HepG2 (cell line): ENCODE measurements around the gene MTSS2. TPM values are rescaled to one million over a fixed set of nuclear protein-coding genes. Genes with fewer than 3 reads are reported as not detected.
A peak's percentile ranks its signal among the peaks of the same experiment; 100 is the strongest.

Experiments used
- ARID2 ChIP-seq: sonication (generic); formaldehyde crosslinking; IDR thresholded peaks from 2 replicates; pipeline ENCODE4 v1.8.1; 2022; ENCODE audit warnings: mild to moderate bottlenecking, missing genetic modification reagents, borderline replicate concordance
- BORCS8-MEF2B ChIP-seq: sonication (generic); formaldehyde crosslinking; IDR thresholded peaks from 2 replicates; pipeline ENCODE4 v1.8.0; 2022; ENCODE audit warnings: mild to moderate bottlenecking, missing genetic modification reagents
- DZIP1 ChIP-seq: sonication (generic); formaldehyde crosslinking; IDR thresholded peaks from 2 replicates; pipeline ENCODE4 v1.5.0; 2020; ENCODE audit warnings: mild to moderate bottlenecking, missing genetic modification reagents
- FOXO1 ChIP-seq: sonication (generic); formaldehyde crosslinking; IDR thresholded peaks from 2 replicates; pipeline ENCODE4 v1.4.0; 2020; ENCODE audit warnings: missing genetic modification reagents
- MAF1 ChIP-seq: sonication (generic); formaldehyde crosslinking; IDR thresholded peaks from 2 replicates; pipeline ENCODE4 v1.5.0; 2020; ENCODE audit warnings: missing genetic modification reagents, borderline replicate concordance
- NR2F2 ChIP-seq: IDR thresholded peaks from 2 replicates; pipeline ENCODE4 v1.6.1; 2012; ENCODE audit warnings: low read depth, inconsistent platforms, borderline replicate concordance
- PTBP1 ChIP-seq: fragments of 200-400 bp; formaldehyde crosslinking; IDR thresholded peaks from 2 replicates; pipeline ENCODE4 v1.6.1; 2018; ENCODE audit warnings: low read length, low read depth; ENCODE audit not compliant: poor library complexity, severe bottlenecking
- RAD21 ChIP-seq: fragments of 450-650 bp; formaldehyde crosslinking; IDR thresholded peaks from 2 replicates; pipeline ENCODE4 v1.5.0; 2020; ENCODE audit warnings: mild to moderate bottlenecking
- RERE ChIP-seq: IDR thresholded peaks from 2 replicates; pipeline ENCODE4 v1.6.1; 2016; ENCODE audit warnings: low read depth, missing genetic modification reagents, missing compliant biosample characterization
- ZFY ChIP-seq: sonication (generic); formaldehyde crosslinking; IDR thresholded peaks from 2 replicates; pipeline ENCODE4 v1.4.0; 2020; ENCODE audit warnings: missing genetic modification reagents
- ZNF235 ChIP-seq: sonication (generic); formaldehyde crosslinking; IDR thresholded peaks from 2 replicates; pipeline ENCODE4 v1.8.1; 2023; ENCODE audit warnings: mild to moderate bottlenecking, missing genetic modification reagents, borderline replicate concordance
- ZNF460 ChIP-seq: sonication (generic); formaldehyde crosslinking; IDR thresholded peaks from 2 replicates; pipeline ENCODE4 v1.5.1; 2020; ENCODE audit warnings: missing genetic modification reagents, mild to moderate bottlenecking, borderline replicate concordance
- ZNF850 ChIP-seq: sonication (generic); formaldehyde crosslinking; conservative IDR thresholded peaks from 2 replicates; pipeline ENCODE4 v1.9.0; 2021; ENCODE audit warnings: mild to moderate bottlenecking, missing genetic modification reagents
- polyA plus RNA-seq, 8 experiments: library from polyadenylated mRNA; depleted of rRNA in 3 of 8; stranded (reverse) in 7 of 8; unstranded in 1 of 8; fragments of >200 nt; fragmentation: Illumina TruSeq in 4 of 8; extraction: Trizol in 4 of 8; gene quantifications; 2 replicates each; pipeline versions ENCODE4 v1.2.1 to v1.2.3, GENCODE V29; 2011 to 2016; ENCODE audit warnings: low read depth in 4 of 8, missing spikeins in 1 of 8, mixed read lengths in 1 of 8; ENCODE audit not compliant: insufficient read depth in 1 of 8
- total RNA-seq, 5 experiments: library from RNA; depleted of rRNA; stranded (reverse); fragments of >200 nt; fragmentation: Illumina TruSeq; extraction: Trizol; gene quantifications; 2 replicates each; pipeline ENCODE4 v1.2.3, GENCODE V29; 2016; ENCODE audit warnings: low read depth in 1 of 5
- TF ChIP-seq, protein P1 (sequence below): sonication (generic); formaldehyde crosslinking; IDR thresholded peaks from 2 replicates; pipeline ENCODE4 v1.4.0; 2020; ENCODE audit warnings: mild to moderate bottlenecking, missing genetic modification reagents, borderline replicate concordance

Gene MTSS2
- total and polyA plus RNA-seq, 2 of the 13 experiments (the other 11 are each of a cell fraction or from before 2014, with no cell fraction given) = 132 to 242 TPM

GRCh38 chr16:70682239-70683145 lies 3.4 kb downstream of the MTSS2 start (continued):
- TF ChIP-seq DZIP1 (no peak), ZNF850 (CRISPR knock-in tag) (peak; percentile 66; the same call in 1 of the 2 replicates), ZNF460 (no peak), BORCS8-MEF2B (no peak), MAF1 (CRISPR knock-in tag) (no peak), PTBP1 (peak; percentile 63), NR2F2 (no peak), RAD21 (CRISPR knock-in tag) (peak; percentile 6; the same call in 1 of the 2 replicates), RERE (no peak), FOXO1 (CRISPR knock-in tag) (no peak), ARID2 (no peak), ZFY (CRISPR knock-in tag) (no peak), ZNF235 (CRISPR knock-in tag) (no peak)
- TF ChIP-seq, protein P1, sequence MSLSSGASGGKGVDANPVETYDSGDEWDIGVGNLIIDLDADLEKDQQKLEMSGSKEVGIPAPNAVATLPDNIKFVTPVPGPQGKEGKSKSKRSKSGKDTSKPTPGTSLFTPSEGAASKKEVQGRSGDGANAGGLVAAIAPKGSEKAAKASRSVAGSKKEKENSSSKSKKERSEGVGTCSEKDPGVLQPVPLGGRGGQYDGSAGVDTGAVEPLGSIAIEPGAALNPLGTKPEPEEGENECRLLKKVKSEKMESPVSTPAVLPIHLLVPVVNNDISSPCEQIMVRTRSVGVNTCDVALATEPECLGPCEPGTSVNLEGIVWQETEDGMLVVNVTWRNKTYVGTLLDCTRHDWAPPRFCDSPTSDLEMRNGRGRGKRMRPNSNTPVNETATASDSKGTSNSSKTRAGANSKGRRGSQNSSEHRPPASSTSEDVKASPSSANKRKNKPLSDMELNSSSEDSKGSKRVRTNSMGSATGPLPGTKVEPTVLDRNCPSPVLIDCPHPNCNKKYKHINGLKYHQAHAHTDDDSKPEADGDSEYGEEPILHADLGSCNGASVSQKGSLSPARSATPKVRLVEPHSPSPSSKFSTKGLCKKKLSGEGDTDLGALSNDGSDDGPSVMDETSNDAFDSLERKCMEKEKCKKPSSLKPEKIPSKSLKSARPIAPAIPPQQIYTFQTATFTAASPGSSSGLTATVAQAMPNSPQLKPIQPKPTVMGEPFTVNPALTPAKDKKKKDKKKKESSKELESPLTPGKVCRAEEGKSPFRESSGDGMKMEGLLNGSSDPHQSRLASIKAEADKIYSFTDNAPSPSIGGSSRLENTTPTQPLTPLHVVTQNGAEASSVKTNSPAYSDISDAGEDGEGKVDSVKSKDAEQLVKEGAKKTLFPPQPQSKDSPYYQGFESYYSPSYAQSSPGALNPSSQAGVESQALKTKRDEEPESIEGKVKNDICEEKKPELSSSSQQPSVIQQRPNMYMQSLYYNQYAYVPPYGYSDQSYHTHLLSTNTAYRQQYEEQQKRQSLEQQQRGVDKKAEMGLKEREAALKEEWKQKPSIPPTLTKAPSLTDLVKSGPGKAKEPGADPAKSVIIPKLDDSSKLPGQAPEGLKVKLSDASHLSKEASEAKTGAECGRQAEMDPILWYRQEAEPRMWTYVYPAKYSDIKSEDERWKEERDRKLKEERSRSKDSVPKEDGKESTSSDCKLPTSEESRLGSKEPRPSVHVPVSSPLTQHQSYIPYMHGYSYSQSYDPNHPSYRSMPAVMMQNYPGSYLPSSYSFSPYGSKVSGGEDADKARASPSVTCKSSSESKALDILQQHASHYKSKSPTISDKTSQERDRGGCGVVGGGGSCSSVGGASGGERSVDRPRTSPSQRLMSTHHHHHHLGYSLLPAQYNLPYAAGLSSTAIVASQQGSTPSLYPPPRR (CRISPR knock-in tag) = 0 out of 2 replicates have a peak, but pooled peaks have one; percentile 7
